Stimulated activated CD4-positive, alpha-beta T cell treated with anti-CD3 and anti-CD28 coated beads, Interleukin-1b, Interleukin-23, amount 100 ng/mL, for 1 hour (primary cell): ENCODE measurements around the gene TMEM266.

ENCODE experiments used
- DNase-seq, 2 donors: peaks; one replicate each; pipeline ENCODE4 v3.0.0-alpha.2; 2020; ENCODE audit warnings: low read depth in 2 of 2

The TMEM266 gene

DNA sequence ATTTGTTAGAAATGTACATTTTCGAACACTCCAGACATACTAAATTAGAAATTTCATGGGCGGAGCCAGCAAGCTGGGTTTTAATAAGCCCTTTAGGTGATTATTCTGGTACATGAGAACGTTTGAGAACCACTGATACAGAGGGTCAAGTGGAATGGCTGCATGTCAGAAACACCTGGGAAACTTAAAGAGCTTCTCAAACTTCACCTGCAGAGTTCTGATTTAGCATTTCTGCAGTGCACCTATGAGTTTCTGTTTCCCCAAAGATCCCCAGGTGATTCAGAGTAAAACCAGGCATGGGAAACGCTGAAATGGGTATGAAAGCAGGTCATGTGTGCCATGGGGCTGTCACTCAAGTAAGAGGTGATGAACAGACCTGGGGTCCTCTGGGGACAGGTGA, 68.1 kb downstream of the TMEM266 start:
- DNase-seq, result no peak

DNA sequence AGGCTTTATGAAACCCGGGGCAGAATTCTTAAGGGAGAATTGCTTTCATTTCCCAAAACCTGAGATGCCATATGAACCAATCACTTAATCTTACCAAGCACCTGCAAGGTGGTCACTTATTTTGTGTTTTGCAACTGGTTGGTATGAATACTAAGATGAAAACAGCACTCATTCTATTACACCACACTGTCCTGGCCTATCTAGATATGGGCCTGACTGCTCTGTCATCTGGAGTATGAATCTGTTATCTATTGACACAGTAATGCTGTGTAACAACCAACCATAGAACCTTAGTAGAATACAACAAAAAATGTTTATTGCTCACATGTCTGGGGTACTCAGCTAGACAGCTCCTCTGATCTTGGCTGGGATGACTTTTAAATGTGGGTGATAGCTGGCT, 74.8 kb downstream of the TMEM266 start:
- no peak for DNase-seq

DNA sequence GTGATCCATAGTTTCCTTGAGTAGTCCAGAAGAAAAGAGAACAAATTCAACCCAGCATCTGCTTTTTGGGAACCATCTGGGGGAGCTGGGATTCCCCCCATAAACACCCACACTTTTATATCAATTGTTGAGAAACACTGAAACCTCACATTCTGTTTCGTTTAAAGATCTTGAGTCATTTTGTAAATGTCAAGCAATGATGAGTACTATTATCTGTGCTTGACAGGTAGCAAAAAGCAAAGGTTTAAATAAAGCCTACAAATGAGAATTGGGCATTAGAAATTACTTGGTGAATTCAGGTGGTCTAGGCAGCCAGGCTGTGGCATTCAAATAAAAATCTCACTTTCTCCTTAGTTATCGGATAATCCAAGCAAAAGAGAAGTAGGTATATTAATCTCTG, 75.7 kb downstream of the TMEM266 start:
- DNase-seq, result no peak

DNA sequence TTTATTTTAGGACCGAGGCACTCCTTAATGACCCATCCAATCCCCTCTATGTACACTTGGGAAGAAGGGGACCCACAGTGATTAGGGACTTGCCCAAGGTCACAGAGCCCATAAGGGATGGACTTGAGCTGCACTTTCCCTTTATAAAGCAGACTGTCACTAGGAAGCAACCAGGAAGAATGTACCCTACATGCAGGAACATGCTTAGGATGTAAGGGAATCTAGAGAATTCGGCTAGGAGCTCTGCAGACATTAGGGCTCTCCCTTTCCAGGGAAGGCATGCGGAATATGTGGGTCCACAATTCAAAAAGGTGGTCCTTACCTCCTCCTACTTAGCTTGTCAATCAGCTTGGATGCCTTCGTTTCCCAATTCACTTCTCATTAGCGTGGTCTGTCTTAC, 78.7 kb downstream of the TMEM266 start:
- no peak for DNase-seq

DNA sequence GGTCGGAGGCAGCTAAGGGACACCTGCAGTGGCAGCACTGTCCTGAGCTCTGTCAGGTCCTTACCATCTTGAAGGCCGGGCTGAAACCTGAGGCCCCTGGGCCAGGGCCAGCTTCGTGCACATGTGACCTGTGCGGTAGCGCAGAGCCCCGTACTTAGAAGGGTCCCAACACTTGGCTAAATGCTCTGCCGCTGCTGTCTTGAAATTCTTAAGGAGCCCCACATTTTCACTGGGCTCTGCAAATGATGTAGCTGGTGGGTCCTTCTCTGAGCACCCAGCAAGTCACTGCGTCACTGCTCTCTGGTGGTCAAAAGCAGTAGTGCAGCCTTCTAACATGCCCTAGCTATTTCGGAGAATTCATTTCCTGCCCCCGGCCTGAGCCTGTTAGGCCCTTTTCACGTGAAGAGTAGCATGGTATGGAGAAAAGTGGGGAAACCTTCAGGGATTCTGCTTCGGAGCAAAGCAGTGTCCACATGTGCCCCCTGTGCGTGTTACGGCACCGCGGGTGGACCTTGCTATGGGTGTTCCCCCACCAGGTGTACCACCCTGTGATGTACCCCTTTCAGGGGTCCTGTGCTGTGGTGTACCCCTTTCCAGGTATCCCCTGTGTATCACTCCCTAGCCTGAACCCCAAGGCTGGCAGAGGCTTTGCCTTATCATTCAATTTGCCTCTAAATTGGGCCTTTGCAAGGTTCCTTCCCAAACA, 79.7 kb downstream of the TMEM266 start:
- peak; percentile 19 to 58 for DNase-seq

DNA sequence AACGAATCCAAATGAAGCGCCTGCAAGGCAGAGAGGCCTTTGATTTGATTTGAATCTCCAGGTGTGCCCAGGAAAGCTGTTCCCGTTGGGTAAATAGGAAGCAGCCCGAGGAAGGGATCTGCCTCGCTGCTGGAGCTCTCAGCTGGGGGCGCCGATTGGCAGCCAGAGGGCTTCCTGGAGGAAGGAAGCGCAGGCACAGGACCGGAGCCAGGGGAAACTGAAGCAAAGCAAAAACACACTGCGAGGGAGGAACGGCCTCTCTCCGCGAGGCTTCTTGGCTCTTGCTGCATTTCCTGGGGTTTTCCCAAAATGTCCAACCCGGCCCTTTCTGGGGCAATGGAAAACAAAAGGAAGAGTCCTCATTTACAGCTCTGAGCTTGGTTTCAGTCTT, 80.3 kb downstream of the TMEM266 start:
- no peak for DNase-seq

DNA sequence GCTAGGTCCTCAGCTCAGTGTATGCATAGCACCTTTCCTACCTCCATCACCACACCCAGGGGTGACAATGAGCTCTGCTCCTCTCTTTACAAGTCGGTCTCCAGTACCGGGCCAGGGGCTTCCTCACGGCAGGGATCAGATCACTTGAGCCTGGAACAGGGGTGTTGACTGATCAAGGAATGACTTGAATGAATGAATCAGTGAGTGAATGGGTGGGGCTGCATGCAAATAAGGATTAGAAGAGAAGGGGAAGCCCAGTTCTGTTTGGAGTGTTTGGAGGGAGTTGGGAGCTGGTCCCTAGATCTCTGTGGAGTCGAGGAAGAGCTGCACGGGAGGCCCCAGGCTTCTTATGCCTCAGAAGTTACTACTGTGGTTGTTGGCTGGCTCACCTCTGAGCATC, 87.0 kb downstream of the TMEM266 start:
- no peak for DNase-seq

DNA sequence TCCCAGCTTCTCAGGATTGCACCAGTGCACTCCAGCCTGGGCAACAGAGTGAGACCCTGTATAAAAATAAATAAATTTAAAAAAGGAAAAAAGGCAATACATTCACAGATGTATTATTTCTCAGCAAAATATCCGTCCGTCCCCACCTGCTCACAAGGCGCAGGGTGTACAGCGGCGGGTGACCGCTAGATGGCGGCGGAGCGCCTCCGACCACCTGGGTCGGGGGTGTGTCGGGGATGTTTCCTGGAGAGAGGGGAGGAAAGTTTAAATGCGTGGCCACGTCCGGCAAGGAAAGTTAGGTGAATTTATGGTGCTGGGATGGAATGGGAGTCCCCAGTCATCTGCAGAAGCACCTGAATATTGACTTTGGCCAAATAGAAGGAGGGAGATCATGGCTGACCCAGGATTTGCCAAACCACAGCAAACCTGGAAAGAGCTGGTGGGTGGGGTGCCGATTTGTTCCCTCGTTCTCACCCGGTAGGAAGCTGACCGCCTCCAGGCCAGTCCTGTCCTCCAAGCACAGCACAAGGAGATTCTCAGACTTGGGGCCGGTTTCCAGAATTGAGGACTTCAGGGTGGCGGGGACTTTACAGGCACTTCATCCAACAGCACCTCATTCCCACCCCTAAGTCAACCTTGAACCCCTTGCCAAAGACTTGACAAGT, 88.3 kb downstream of the TMEM266 start:
- DNase-seq, result peak in 1 of 2 donors; percentile 55

DNA sequence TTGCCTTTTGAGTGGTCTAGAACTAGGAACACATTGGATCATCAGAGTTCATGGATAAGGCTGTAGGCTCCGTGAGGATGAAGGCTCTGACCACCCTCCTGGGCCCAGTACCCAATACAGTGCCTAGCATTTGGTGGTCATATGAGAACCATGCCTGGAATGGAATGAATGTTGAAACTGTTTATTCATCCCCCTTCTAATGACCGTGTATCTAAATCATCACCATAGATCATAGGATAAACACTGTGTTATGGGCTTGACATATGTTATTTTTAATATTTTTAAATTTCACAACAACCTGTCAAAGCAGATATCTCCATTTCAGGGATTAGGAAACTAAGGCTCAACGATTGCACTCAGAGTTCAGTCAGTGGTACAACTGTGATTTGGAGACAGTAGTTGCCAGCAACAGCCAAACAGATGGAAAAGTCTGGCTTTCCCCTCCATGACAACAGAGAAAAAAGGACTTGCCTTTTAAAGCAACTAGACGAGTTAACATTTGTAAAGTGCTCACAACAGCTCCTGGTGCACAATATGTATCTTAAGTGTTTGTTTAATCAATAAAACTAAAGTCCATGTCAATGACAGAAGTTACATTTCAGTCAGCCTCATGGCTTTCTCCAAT, 89.6 kb downstream of the TMEM266 start:
- no peak for DNase-seq

DNA sequence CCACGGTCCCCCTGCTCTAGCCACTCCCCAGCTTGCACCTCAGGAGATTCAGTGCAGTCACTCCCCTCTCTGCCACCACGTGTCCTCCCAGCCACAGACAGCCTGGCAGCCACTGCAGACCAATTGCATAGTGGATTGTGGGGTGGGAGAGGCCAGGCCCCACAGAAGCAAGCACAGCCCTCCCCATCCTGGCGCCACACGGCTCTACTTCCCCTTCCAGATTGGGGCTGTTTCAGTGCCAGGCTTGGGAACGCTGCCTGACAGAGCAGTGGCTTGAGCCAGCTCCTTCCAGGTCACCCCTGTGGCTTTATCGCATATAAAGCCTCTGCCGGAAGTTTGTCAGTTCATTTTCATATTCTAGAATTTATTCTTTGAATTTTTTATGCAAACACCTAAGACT, 90.7 kb downstream of the TMEM266 start:
- no peak for DNase-seq

DNA sequence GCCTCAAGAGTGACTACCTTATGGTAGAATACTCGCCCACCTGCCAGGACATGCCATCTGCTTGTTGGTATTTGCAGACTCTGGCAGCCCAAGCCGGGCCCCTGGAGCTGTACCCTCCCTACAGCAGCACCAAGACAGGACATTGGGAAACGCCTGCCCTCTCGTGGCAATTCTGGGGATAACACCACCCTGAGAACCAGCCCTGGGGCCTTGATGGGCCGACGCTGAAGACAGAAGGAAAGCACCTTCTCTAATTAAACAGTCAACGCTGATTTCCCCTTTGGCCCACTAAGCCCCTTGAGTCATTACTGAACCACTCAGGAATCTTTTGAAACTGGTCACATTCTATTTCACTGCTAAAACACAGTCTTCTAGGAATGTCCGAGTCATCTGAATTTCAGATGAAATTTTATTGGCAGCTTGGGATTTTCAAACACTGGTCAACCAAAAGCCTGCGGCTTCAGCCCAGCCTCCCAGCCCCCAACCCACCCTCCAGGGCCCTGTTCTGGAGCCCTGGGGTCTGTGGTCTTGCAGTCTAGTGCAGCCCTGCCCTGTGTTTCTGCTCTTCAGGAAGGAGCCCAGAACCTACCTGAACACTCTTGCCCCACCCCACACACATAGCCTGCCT, 91.3 kb downstream of the TMEM266 start:
- DNase-seq, result peak; percentile 44 to 81

DNA sequence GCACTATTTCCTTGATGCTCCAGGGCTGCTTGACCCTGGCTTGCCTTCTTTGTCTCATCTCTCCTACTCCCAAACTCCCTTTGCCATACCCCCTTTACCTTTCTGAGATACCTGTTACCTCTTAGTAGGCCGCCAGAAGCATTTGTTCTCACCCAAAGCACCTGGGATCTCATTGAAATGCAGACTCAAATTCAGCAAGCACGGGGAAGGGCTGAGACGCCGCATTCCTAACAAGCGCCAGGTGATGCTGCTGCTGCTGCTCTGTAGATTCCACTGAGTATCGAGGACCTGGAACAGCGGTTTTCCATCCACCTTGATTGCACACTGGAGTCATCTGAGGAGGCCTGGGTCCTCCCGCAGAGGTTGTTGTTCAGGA, 91.8 kb downstream of the TMEM266 start:
- DNase-seq, result no peak

DNA sequence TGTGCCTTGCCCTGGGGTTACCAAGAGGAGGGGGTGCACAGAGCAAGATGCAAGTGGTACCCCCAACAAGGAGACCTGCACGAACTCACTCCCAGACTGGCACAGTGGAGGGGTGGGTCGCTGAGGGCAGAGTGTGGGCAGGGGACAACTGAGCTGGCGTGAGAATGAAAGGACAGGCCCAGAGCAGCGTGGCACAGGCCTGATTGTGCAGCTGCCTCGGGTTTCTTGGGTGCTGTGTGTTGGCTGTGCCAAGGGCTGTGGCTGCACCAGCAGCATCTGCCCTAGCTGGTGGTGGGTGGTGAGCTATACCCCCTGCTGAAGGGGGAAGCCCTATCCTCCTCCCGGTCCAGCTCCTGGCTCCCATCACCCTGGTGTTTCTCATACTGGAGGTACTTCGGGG, 92.4 kb downstream of the TMEM266 start:
- DNase-seq, result no peak

DNA sequence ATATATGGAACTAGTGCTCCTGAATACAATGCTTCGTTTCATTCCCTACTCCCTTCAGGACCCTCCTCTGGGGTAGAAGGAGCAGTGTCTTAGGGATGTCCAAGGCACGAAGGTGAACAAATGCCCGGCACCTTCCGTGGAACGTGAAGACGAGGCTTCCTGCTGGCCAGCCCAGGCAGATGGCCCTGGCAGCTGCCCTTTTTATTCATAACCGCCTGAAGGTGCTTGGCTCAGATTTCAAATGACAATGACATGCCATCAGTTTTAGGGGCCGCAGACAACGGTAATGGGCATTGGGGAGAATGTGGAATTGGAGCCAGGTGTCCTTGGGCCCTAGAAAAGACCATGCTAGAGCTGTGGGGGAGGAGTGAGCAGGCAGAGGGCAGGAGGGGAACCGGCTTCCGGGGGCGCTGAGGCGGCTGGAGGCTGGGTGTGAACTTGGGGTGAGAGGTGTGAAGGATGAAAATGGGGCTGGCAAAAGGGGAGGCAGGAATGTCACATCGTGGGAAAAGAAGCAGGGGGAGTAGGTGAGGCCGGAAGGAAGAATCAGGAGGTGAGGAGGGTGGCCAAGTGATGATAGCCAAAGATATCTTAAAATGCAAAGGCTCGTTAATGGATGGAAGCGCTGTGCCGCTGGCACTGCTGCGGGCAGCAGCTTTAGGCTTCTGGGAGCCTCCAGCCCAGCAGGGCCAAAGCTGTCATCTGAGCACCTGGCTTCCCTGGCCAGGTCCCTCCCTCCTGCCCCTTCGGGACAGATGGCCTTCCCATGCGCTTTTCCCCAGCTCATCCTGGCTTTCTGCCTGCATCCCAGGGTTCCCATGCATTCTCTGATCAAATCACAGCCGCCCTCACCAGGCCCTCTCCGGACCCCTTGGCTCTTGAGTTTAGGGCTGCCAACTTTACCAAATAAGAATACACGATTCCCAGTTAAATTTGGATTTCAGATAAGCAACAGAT, 93.7 kb downstream of the TMEM266 start:
- no peak for DNase-seq

DNA sequence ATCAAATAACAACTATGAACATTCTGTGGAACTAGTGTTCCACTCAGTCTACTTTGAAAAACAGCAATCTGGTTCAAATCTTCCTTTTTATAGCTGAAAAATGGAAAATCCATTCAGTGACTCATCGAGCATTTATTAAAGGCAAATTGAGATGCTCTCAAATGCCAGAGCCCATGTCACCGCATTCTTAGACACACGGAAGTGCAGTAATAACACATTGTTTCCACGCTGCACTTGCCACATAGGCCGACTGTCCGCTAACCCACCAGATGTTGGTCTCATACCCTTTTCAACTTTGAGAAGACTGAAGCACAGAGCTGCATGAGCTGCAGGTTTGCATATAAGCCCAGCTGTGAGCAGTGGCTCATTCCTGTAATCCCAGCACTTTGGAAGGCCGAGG, 95.9 kb downstream of the TMEM266 start:
- no peak for DNase-seq

DNA sequence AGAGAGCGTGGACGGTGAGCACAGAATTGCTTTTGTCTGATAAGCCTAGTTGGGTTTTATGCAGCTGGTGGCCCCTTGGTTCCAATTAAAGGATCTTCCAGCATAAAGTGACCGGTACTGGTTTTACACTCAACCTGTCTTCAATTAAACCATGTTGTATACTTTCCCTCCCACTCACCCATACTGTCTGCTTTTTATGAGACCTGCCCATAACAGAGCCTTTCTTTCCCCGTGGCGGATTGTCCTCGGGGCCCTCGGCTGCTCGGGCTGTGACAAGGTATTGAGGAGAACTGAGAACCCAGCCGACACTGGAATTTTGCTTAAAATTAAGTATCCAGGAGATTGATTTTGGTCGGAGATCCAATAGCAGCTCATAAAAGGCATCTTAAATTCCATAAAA, 98.4 kb downstream of the TMEM266 start:
- no peak for DNase-seq

DNA sequence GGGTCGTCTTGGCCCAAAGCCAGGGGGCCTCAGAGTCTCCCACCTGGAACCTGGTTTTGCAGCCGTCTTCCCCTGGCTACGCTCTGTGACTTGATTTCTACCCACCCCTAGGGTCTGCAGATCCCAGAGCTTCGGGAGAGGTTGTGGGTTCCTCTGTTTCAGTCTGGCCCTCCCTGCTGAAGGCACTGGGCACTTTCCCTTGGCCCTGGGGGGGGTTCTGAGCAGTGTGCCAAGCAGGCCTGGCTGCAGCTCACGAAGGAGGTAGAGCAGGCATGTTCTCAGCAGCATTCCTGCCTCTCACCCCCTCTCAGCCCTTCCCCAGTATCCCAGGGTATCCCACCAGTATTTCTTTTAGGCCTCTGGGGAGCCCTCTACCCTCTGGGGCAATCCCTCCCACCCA, 99.0 kb downstream of the TMEM266 start:
- DNase-seq, result no peak

DNA sequence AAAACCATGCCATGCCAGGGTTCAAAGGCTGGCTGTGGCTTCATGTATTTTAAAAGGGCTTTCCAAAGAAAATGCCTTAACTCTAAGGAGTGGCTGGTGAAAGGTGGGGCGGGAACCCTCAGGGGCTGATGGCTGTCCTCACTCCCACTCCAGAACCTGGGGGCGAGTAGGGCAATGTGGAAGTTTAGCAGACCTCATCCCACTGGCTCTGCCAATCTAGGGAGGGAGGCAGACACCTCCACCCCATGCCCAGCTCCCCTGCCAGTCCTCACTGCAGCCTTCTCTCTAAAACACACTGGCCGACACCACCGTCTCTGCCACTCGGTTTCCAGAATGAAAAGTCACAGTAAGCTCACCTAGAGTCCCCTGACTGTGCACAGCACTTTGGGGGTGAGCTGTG, 99.5 kb downstream of the TMEM266 start:
- no peak for DNase-seq

DNA sequence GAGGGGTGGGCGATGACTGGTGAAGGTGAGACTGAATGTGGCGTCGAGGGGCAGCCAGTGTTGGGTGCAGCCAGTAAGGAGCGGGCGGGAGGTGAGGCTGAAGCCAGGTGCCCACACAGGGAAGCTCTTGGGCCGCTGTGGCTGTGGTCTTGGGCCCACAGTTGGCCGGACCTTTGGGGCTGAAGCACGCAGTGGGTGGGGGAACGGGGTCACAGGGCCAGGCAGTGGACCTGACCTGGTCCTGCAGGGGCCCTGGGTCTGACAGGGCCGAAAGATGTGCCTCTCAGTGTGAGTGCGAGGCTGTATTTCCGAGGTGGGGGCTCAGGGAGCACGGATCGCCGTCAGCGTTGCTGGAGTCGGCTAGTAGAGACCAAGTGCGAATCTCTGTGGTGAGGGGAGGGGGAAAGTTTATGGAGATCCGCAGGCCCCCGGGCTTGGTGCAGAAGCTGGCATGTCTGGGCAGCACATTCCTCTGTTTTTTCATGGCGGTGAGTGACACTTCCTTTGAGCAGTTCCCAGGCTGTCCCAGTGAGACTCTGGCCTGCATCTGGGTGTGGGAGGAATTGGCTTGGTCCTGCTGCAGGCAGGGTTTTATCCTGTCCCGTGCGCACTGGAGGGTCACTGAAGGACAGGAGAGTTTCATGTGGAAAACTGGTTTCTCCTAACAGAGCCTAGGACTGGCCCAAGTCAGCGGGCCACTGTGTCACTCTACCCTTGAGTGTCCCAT, 100.8 kb downstream of the TMEM266 start:
- DNase-seq, result no peak

DNA sequence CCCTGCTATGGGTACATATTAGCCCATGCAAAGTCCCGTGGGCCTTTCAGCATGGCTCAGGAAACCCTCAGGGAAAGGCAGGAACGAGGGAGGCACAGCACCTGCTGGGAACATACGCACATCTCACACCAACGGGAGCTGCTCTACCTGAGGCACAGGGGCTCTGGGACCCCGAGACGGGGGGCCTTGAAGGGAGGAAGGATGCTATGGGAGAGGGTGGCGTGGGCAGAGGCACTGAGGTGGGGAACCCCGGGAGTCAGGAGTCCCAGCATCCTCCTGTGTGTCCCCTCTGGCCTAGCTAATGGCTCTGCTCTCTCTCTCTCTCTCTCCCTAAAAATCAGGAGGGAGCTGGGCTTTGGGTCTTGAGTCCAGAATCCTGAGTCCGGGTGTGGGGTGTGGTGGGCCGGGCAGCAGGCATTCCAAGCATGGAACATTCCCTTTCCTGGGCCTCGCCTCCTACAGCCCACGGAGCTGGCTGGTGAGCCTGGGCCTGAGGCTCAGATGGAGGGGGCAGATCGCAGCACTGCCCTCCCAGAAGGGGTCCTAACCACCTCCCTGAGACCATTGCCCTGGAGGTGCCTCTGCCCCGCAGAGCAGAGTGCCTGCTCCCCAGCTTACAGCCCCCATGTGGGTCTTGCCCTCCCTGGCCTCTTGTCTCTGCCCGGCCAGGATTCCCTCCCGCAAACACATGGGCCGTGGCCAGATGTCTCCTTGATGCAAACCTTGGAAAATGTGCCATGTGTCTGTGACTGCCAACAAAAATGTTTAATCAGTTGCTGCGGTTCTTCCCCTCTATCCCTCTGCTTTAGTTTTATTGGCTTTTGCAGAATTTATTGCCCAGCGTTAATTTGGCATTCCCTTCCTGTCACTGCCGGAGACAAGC, 101.6 kb downstream of the TMEM266 start:
- no peak for DNase-seq
